IPS-20b (cell line): Measurements from ENCODE around the gene CREG1.
"Not testable (repeated sequence)": the region's sequence is repeated elsewhere in the genome, so short reads cannot be mapped to it uniquely, and the experiment has no call there.

Experiments used
- H3K27ac ChIP-seq: one replicate; pipeline ENCODE4 v1.5.1; 2013; ENCODE audit warnings: low read length
- H3K27me3 ChIP-seq: 2 replicates; pipeline ENCODE4 v1.6.1; 2013; ENCODE audit warnings: mild to moderate bottlenecking, low read length, inconsistent platforms; ENCODE audit not compliant: insufficient read depth
- H3K36me3 ChIP-seq: 2 replicates; pipeline ENCODE4 v1.6.1; 2013; ENCODE audit warnings: low read depth, mild to moderate bottlenecking, inconsistent platforms, low read length, moderate library complexity; ENCODE audit not compliant: insufficient read depth
- H3K4me1 ChIP-seq: 2 replicates; pipeline ENCODE4 v1.6.1; 2013; ENCODE audit warnings: mild to moderate bottlenecking, control low read depth, inconsistent platforms, low read length, moderate library complexity; ENCODE audit not compliant: insufficient read depth
- H3K4me3 ChIP-seq: 2 replicates; pipeline ENCODE4 v1.5.1; 2013; ENCODE audit warnings: mild to moderate bottlenecking, low read length, inconsistent platforms
- H3K9ac ChIP-seq: 2 replicates; pipeline ENCODE4 v1.6.1; 2013; ENCODE audit warnings: low read depth, mild to moderate bottlenecking, inconsistent platforms, low read length, moderate library complexity
- H3K9me3 ChIP-seq: 2 replicates; pipeline ENCODE4 v1.6.1; 2013; ENCODE audit warnings: mild to moderate bottlenecking, low read depth, low read length, inconsistent platforms; ENCODE audit not compliant: insufficient read depth

Gene CREG1

DNA sequence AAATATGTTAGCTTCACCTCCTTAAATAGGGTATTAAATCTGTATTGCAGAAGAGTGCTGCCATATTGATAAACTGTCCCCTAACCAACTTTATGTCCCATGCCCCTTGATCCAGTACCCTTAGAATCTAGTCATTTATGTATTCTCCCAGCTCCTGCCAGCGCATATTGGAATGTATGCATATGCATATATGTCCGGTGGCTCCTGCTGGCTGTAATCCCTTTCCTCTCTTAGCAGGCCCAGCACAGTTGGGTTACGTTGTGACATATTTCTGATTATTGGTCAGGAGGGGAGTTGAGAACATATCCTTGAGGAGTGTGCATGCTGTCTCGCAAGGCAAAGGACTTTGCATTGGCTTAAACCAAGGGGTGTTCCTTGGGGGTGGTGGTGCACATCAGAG lies 29.2 kb upstream of the CREG1 start:
- H3K9me3 ChIP-seq: no peaks in the 10 kb centered on the region
- no peaks in the 10 kb centered on the region for H3K36me3 ChIP-seq
- no peak overlapping the region for H3K4me3 ChIP-seq
- no peaks in the 10 kb centered on the region for H3K27me3 ChIP-seq
- no peak overlapping the region for H3K27ac ChIP-seq
- no peaks in the 10 kb centered on the region for H3K4me1 ChIP-seq
- H3K9ac ChIP-seq: no peak overlapping the region

DNA sequence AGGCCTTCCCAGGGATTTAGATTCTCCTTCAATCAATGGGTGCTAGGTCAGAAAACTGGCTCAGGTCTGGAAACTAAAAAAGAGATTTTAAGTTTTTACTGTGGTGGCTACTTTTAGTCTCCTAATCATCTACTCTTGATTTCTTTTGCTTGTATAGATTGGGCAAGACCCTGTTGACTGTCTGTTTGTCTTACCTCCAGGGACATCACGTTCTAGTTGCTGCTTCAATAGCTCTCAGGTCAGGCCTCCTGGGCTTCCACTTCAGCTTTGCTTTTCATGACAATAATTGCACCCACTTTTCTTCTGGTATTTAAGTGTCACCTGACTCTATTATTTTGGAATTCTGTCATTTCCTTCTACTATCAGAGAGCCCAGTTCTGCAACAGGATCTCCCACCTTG lies 28.5 kb upstream of the CREG1 start:
- Histone ChIP-seq H3K4me3 (no peak overlapping the region), H3K4me1 (no peaks in the 10 kb centered on the region), H3K27ac (no peak overlapping the region), H3K9ac (no peak overlapping the region), H3K9me3 (no peaks in the 10 kb centered on the region), H3K27me3 (no peaks in the 10 kb centered on the region), H3K36me3 (no peaks in the 10 kb centered on the region)

DNA sequence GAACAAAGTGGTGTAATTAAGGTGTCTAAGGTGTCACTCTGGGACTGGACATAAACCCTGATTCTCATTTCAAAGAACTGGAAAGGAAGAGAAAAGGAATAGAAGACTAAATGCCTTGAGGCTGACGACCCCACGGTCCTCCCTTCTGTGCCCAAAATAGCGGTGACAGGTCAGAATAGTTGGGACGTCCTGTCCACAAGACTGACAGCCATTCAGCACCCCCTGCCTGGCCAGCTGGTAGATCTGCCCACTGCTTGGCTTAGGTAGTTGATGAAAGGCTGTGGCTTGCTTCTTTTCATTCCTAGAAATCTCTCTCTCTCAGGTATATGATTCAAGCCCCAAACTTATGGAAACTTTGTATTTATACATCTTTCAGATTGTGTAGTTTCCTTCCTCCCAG lies 26.4 kb upstream of the CREG1 start:
- Histone ChIP-seq H3K4me3 (no peak overlapping the region), H3K9ac (no peak overlapping the region), H3K4me1 (no peaks in the 10 kb centered on the region), H3K27ac (no peak overlapping the region), H3K27me3 (no peaks in the 10 kb centered on the region), H3K36me3 (no peaks in the 10 kb centered on the region), H3K9me3 (no peaks in the 10 kb centered on the region)

DNA sequence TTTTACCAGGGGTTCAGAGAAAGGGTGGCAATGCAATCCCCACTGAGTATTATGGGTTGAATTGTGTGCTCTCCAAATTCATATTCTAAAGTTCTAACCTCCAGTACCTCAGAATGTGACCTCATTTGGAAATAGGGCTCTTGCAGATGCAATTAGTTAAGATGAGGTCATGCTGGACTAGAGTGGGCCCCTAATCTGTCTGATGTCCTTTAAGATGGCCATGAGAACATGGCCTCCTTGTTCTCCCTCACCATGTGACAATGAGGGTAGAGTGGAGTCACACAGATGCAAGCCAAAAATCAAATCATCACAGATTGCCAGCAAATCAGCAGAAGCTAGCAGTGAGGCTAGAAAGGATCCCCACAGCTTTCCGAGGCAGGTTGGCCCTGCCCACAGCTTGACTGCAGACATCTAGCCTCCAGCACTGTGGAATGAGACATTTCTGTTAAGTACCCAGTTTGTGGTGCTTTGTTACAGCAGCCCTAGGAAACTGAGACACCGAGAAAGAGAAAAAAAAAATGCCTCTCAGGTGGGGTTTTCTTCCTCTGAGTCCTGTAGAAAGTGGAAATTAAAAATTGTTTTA lies 25.5 kb upstream of the CREG1 start:
- Histone ChIP-seq H3K9me3 (no peaks in the 10 kb centered on the region), H3K9ac (no peak overlapping the region), H3K4me3 (no peak overlapping the region), H3K36me3 (no peaks in the 10 kb centered on the region), H3K4me1 (no peaks in the 10 kb centered on the region), H3K27me3 (no peaks in the 10 kb centered on the region), H3K27ac (no peak overlapping the region)

- Histone ChIP-seq H3K9ac (no peak overlapping the region), H3K36me3 (no peaks in the 10 kb centered on the region), H3K4me1 (no peaks in the 10 kb centered on the region), H3K4me3 (no peak overlapping the region), H3K27ac (no peak overlapping the region), H3K27me3 (no peaks in the 10 kb centered on the region), H3K9me3 (no peaks in the 10 kb centered on the region; the same call in 1 of the 2 replicates)
Observed at GRCh38 chr1:167575649-167576048, 22.1 kb upstream of the CREG1 start.

- no peaks in the 10 kb centered on the region for H3K27me3 ChIP-seq
Observed at GRCh38 chr1:167573035-167573434, 19.5 kb upstream of the CREG1 start.

GRCh38 chr1:167570712-167571111 lies 17.1 kb upstream of the CREG1 start:
- H3K9ac ChIP-seq, H3K36me3 ChIP-seq, H3K4me1 ChIP-seq, H3K27me3 ChIP-seq, H3K4me3 ChIP-seq, H3K27ac ChIP-seq, H3K9me3 ChIP-seq: not testable (repeated sequence)

More at GRCh38 chr1:167573035-167573434, 19.5 kb upstream of the CREG1 start:
- Histone ChIP-seq H3K36me3 (no peaks in the 10 kb centered on the region), H3K9me3 (no peaks in the 10 kb centered on the region; the same call in 1 of the 2 replicates), H3K4me3 (no peak overlapping the region; the same call in 1 of the 2 replicates), H3K27ac (no peak overlapping the region), H3K9ac (no peak overlapping the region), H3K4me1 (no peaks in the 10 kb centered on the region)

DNA sequence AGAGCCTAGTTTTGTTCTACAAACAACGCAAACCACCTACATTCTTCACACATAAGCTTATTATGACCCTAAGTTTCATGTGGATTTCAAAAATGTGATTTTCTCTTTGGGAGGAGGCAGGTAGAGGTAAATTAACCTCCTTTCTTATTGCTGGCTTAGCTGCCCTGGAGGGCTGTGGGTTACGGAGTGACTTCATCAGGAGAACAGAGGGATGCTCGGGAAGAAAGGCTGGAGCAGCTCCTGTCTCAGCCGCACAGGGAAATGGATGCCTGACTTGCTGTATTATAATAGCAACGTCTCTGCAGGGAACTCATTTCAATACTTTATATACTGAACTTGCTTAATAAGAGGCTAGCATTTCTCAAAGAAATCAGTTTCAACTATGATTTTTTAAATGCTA lies 14.1 kb upstream of the CREG1 start:
- Histone ChIP-seq H3K27me3 (no peaks in the 10 kb centered on the region), H3K4me1 (no peaks in the 10 kb centered on the region), H3K4me3 (no peak overlapping the region), H3K9ac (no peak overlapping the region), H3K9me3 (no peaks in the 10 kb centered on the region), H3K27ac (no peak overlapping the region), H3K36me3 (no peaks in the 10 kb centered on the region)

GRCh38 chr1:167566766-167567165 lies 13.2 kb upstream of the CREG1 start:
- Histone ChIP-seq H3K4me3 (no peak overlapping the region), H3K36me3 (no peaks in the 10 kb centered on the region), H3K9me3 (no peaks in the 10 kb centered on the region), H3K9ac (no peak overlapping the region), H3K4me1 (no peaks in the 10 kb centered on the region), H3K27ac (no peak overlapping the region), H3K27me3 (no peaks in the 10 kb centered on the region)

DNA sequence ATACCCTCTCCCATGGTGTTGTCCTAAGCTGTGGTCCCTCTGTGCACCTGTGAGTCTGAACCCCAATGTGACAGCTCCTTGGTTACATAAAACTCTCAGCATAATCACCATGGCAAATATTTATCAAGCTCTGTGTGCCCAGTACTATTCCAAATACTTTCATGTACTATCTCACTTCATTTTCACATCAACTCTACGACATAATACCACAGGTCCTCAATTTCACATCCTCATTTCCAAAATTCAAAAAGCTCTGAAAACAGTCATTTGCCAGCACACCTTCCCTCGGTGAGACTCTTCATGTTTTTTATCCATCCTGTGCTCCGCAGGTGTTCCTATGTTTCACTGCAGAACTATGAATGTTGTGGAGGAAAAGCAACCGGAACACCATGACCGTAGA lies 12.4 kb upstream of the CREG1 start:
- H3K27ac ChIP-seq: no peak overlapping the region

DNA sequence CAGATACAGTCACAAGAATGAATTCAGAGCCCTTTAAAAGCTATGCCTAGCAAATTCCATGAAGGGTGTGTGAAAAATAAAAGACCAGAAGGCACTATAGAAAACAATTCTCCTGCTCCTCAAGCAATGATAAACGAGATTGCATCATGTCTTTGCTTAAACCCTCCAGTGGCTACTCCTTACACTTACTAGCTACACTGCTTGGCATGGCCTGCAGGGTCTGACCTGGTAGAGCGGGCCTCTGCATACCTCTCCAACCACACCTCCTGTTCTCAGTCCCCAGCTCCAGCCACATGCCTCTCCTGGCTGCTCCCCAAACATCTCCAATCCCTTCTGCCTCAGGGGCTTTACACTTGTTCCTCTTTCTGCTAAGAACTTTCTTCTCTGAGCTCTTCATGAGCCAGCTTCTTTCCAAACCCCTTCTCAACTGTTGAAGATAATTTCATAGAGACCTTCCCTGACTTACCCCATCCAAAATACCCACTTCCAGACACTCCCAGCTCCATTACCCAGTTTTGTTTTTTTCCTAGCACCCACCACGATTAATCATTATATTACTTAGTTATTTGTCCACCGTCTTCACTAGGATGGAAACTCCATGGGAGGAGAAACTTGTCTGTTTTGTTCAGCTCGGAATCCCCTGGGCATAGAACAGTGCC lies 11.2 kb upstream of the CREG1 start:
- Histone ChIP-seq H3K36me3 (no peaks in the 10 kb centered on the region), H3K27me3 (no peaks in the 10 kb centered on the region), H3K27ac (no peak overlapping the region), H3K4me1 (no peaks in the 10 kb centered on the region), H3K9me3 (no peaks in the 10 kb centered on the region), H3K9ac (no peak overlapping the region), H3K4me3 (no peak overlapping the region)

More for the DNA sequence above, 12.4 kb upstream of the CREG1 start:
- no peaks in the 10 kb centered on the region for H3K36me3 ChIP-seq
- no peak overlapping the region for H3K9ac ChIP-seq
- no peaks in the 10 kb centered on the region for H3K27me3 ChIP-seq
- H3K9me3 ChIP-seq: no peaks in the 10 kb centered on the region
- no peak overlapping the region for H3K4me3 ChIP-seq
- H3K4me1 ChIP-seq: no peaks in the 10 kb centered on the region

DNA sequence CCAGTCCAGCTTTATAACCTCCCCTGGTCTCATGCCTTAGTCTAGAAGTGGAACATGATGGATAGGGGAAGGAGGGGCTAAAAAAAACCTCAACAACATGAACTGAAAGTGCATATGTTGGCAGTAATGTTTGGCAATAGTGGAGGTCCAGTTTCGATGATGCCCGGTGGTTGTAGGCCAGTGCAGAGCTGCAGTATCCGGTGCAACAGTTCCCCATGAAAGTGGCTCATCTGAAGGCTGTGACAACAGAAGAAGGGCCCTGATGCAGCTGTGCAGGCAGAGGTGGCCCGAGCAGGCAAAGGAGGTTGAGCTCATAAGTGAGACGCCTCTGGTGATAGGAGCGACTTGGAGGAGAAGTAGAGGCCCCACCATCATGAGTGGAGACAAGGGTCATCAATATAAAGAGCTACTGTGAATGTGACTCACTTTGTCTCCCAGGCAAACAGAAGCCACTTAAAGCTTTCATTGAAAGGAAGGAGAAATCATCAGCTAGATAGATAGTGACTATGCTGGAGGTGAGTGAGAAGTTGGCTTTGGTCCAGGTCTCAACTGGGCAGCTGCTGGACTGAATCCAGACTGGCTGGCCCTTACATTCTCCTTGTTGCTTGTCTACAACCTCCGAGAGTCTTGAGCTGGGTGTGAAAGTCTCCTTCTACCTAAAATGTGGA lies 10.2 kb upstream of the CREG1 start:
- Histone ChIP-seq H3K9me3 (no peaks in the 10 kb centered on the region), H3K27me3 (no peaks in the 10 kb centered on the region), H3K9ac (no peak overlapping the region), H3K4me3 (no peak overlapping the region), H3K4me1 (no peaks in the 10 kb centered on the region), H3K36me3 (no peaks in the 10 kb centered on the region), H3K27ac (no peak overlapping the region)
